Measurements from ENCODE around the gene ANTXR2.
"Not testable (repeated sequence)": the region's sequence is repeated elsewhere in the genome, so short reads cannot be mapped to it uniquely, and the experiment has no call there.

ANTXR2 gene

GRCh38 chr4:79907001-79907400 is 166.0 kb downstream of the ANTXR2 start:
- no peak for DNase-seq

GRCh38 chr4:79906303-79906702 is 166.7 kb downstream of the ANTXR2 start:
- DNase-seq: no peak

GRCh38 chr4:79905212-79905611 is 167.8 kb downstream of the ANTXR2 start:
- DNase-seq: no peak

GRCh38 chr4:79904331-79904730 is 168.7 kb downstream of the ANTXR2 start:
- no peak for DNase-seq

- no peak for DNase-seq
These were observed 172.8 kb downstream of the ANTXR2 start for GRCh38 chr4:79900182-79900581.

GRCh38 chr4:79899481-79899880 is 173.5 kb downstream of the ANTXR2 start:
- DNase-seq: no peak

GRCh38 chr4:79898055-79898454 is 175.0 kb downstream of the ANTXR2 start:
- no peak for DNase-seq

GRCh38 chr4:79897174-79897573 is 175.9 kb downstream of the ANTXR2 start:
- no peak for DNase-seq

GRCh38 chr4:79893456-79893855 is 179.6 kb downstream of the ANTXR2 start:
- DNase-seq: no peak

- DNase-seq: not testable (repeated sequence)
These were observed 184.0 kb downstream of the ANTXR2 start for GRCh38 chr4:79889026-79889425.

- no peak for DNase-seq
These were observed 186.5 kb downstream of the ANTXR2 start for GRCh38 chr4:79886557-79886956.

GRCh38 chr4:79886021-79886420 is 187.0 kb downstream of the ANTXR2 start:
- DNase-seq: no peak

- no peak for DNase-seq
These were observed 189.7 kb downstream of the ANTXR2 start for GRCh38 chr4:79883290-79883689.

- DNase-seq: peak; percentile 48
These were observed 190.2 kb downstream of the ANTXR2 start for GRCh38 chr4:79882806-79883205.

GRCh38 chr4:79881407-79881806 is 191.6 kb downstream of the ANTXR2 start:
- DNase-seq: no peak

- no peak for DNase-seq
These were observed 195.5 kb downstream of the ANTXR2 start for GRCh38 chr4:79877511-79877910.

- no peak for DNase-seq
These were observed 197.6 kb downstream of the ANTXR2 start for GRCh38 chr4:79875344-79875899.

GRCh38 chr4:79874197-79874596 is 198.8 kb downstream of the ANTXR2 start:
- DNase-seq: no peak

GRCh38 chr4:79872738-79873137 is 200.3 kb downstream of the ANTXR2 start:
- peak; percentile 18 for DNase-seq

- DNase-seq: no peak
These were observed 201.1 kb downstream of the ANTXR2 start for GRCh38 chr4:79871961-79872360.

- peak; percentile 51 for DNase-seq
These were observed 203.3 kb downstream of the ANTXR2 start for GRCh38 chr4:79869597-79870237.

- peak; percentile 89 for DNase-seq
These were observed 207.8 kb downstream of the ANTXR2 start for GRCh38 chr4:79865201-79865597.

- no peak for DNase-seq
These were observed 208.4 kb downstream of the ANTXR2 start for GRCh38 chr4:79864500-79865200.

GRCh38 chr4:79863333-79863732 is 209.7 kb downstream of the ANTXR2 start:
- no peak for DNase-seq
